Posterior vena cava (tissue), 2 donors: Measurements from ENCODE around the gene THAP10. TPM values are rescaled to one million over a fixed set of nuclear protein-coding genes. Genes with fewer than 3 reads are reported as not detected.

ENCODE experiments used
- total RNA-seq, 2 donors: library from RNA; stranded (reverse); fragmentation: NEBNext Ultra II Directional; extraction: Animal tissue kit (Norgen Biotek cat#: 25700); gene quantifications; one replicate each; pipeline ENCODE4 v1.2.1, GENCODE V29; 2021
- donor health status: DM: yes; HTN: yes; CAD: no.
- donor health status: DM: yes; HTN: yes; CAD: no.

Gene THAP10
- total RNA-seq, 2 donors from 2014 or later: 1.7 to 2.1 TPM

Other genes with a start within 250 kb of the THAP10 start
- gene UACA, start 128.9 kb downstream of the THAP10 start, total RNA-seq: 100 to 1,000 TPM in 1 of 2 donors, 10 to 100 TPM in 1; 86.6 to 114 TPM
- gene LARP6, start 38.3 kb downstream of the THAP10 start, total RNA-seq: 10 to 100 TPM; 38.0 to 44.7 TPM
- gene LRRC49, start 393 bp upstream of the THAP10 start, total RNA-seq: 10 to 100 TPM in 1 of 2 donors, 1 to 10 TPM in 1; 9.7 to 10.2 TPM
- 10 to 100 TPM; 16.3 to 18.8 TPM for gene THSD4, start 223.0 kb upstream of the THAP10 start, total RNA-seq